MG63 (cell line): ENCODE measurements around the gene MOB4. TPM values are rescaled to one million over a fixed set of nuclear protein-coding genes. Genes with fewer than 3 reads are reported as not detected.

ENCODE experiments used
- total RNA-seq: library from RNA; depleted of rRNA; stranded (reverse); fragments of >200 nt; shearing (Covaris generic); gene quantifications from 2 replicates; pipeline ENCODE4 v1.2.3, GENCODE V29; 2014; ENCODE audit warnings: low replicate concordance; rRNA removed

The MOB4 gene
- total RNA-seq, 1 experiment from 2014 or later: 22.0 TPM

Other genes starting within 250 kb of the MOB4 start
- gene ANKRD44, start 205.3 kb upstream of the MOB4 start, total RNA-seq: 0.66 and 5.9 TPM in 2 replicates
- 122 and 337 TPM in 2 replicates for gene SF3B1, start 81.0 kb upstream of the MOB4 start, total RNA-seq
- 28.5 and 41.3 TPM in 2 replicates for gene COQ10B, start 62.5 kb upstream of the MOB4 start, total RNA-seq
- gene HSPD1, start 16.2 kb upstream of the MOB4 start, total RNA-seq: 130 and 166 TPM in 2 replicates
- gene HSPE1, start 15.7 kb upstream of the MOB4 start, total RNA-seq: 135 and 172 TPM in 2 replicates
- 0.07 TPM in 2 replicates for gene RFTN2, start 159.5 kb downstream of the MOB4 start, total RNA-seq
- gene MARS2, start 189.3 kb downstream of the MOB4 start, total RNA-seq: 4.5 and 4.9 TPM in 2 replicates